ENCODE results near the gene AMBRA1.
"Not testable (repeated sequence)": the region's sequence is repeated elsewhere in the genome, so short reads cannot be mapped to it uniquely, and the experiment has no call there.

The AMBRA1 gene

GRCh38 chr11:46527591-46528130, 66.2 kb downstream of the AMBRA1 start:
- Mint-ChIP-seq H3K4me3 (no peak overlapping the region), H3K9me3 (no peaks in the 10 kb centered on the region), H3K36me3 (ENCODE audit: insufficient read depth) (peaks cover 8% of the 10 kb centered on the region), H3K27ac (no peak overlapping the region), H3K4me1 (ENCODE audit: low read depth in 2 of 2) (peaks cover 24 to 45% of the 10 kb centered on the region in 2 donors), H3K27me3 (no peaks in the 10 kb centered on the region)
- ATAC-seq (replicated peaks): no peak
- no peak for DNase-seq

- DNase-seq (no peak), ATAC-seq (replicated peaks) (no peak)
- H3K9me3 Mint-ChIP-seq: no peaks in the 10 kb centered on the region
- no peak overlapping the region for H3K4me3 Mint-ChIP-seq
- peaks cover 8% of the 10 kb centered on the region for H3K36me3 Mint-ChIP-seq (ENCODE audit: insufficient read depth)
- H3K27me3 Mint-ChIP-seq: no peaks in the 10 kb centered on the region
- H3K4me1 Mint-ChIP-seq (ENCODE audit: low read depth in 2 of 2): peaks cover 27 to 52% of the 10 kb centered on the region in 2 donors
- peak overlapping the region in 1 of 2 donors; percentile 71 for H3K27ac Mint-ChIP-seq
These were observed 67.3 kb downstream of the AMBRA1 start for GRCh38 chr11:46526216-46527215.

GRCh38 chr11:46524201-46524770, 69.5 kb downstream of the AMBRA1 start:
- Mint-ChIP-seq H3K4me3 (no peak overlapping the region), H3K36me3 (ENCODE audit: insufficient read depth) (peaks cover 5% of the 10 kb centered on the region), H3K27ac (peak overlapping the region in 1 of 2 donors; percentile 52), H3K4me1 (ENCODE audit: low read depth in 2 of 2) (peaks cover 25 to 39% of the 10 kb centered on the region in 2 donors), H3K27me3 (no peaks in the 10 kb centered on the region), H3K9me3 (no peaks in the 10 kb centered on the region)
- DNase-seq (no peak), ATAC-seq (replicated peaks) (no peak)

GRCh38 chr11:46523290-46523689, 70.5 kb downstream of the AMBRA1 start:
- H3K4me3 Mint-ChIP-seq: no peak overlapping the region
- no peaks in the 10 kb centered on the region for H3K9me3 Mint-ChIP-seq
- no peak for ATAC-seq (replicated peaks)
- no peaks in the 10 kb centered on the region for H3K27me3 Mint-ChIP-seq
- H3K27ac Mint-ChIP-seq: peak overlapping the region in 1 of 2 donors; percentile 41
- peaks cover 18 to 34% of the 10 kb centered on the region in 2 donors for H3K4me1 Mint-ChIP-seq (ENCODE audit: low read depth in 2 of 2)
- H3K36me3 Mint-ChIP-seq (ENCODE audit: insufficient read depth): peaks cover 10% of the 10 kb centered on the region
- no peak for DNase-seq

- Mint-ChIP-seq H3K9me3 (no peaks in the 10 kb centered on the region), H3K27me3 (no peaks in the 10 kb centered on the region), H3K4me3 (no peak overlapping the region), H3K27ac (peak overlapping the region in 1 of 2 donors; percentile 41), H3K36me3 (ENCODE audit: insufficient read depth) (peaks cover 10% of the 10 kb centered on the region), H3K4me1 (ENCODE audit: low read depth in 2 of 2) (peaks cover 17 to 33% of the 10 kb centered on the region in 2 donors)
- ATAC-seq (replicated peaks) (no peak), DNase-seq (no peak)
These were observed 71.0 kb downstream of the AMBRA1 start for GRCh38 chr11:46522682-46523281.

- ATAC-seq (replicated peaks): no peak
- no peaks in the 10 kb centered on the region for H3K9me3 Mint-ChIP-seq
- H3K4me3 Mint-ChIP-seq: no peak overlapping the region
- no peaks in the 10 kb centered on the region for H3K27me3 Mint-ChIP-seq
- no peak overlapping the region for H3K27ac Mint-ChIP-seq
- H3K36me3 Mint-ChIP-seq (ENCODE audit: insufficient read depth): peaks cover 10% of the 10 kb centered on the region
- peaks cover 15 to 33% of the 10 kb centered on the region in 2 donors for H3K4me1 Mint-ChIP-seq (ENCODE audit: low read depth in 2 of 2)
- DNase-seq: no peak
These were observed 71.7 kb downstream of the AMBRA1 start for GRCh38 chr11:46521961-46522681.

GRCh38 chr11:46520971-46521745, 72.7 kb downstream of the AMBRA1 start:
- Mint-ChIP-seq H3K4me3 (no peak overlapping the region), H3K4me1 (ENCODE audit: low read depth in 2 of 2) (peaks cover 15 to 33% of the 10 kb centered on the region in 2 donors), H3K36me3 (ENCODE audit: insufficient read depth) (peaks cover 10% of the 10 kb centered on the region), H3K9me3 (no peaks in the 10 kb centered on the region), H3K27me3 (no peaks in the 10 kb centered on the region), H3K27ac (no peak overlapping the region)
- ATAC-seq (replicated peaks) (no peak), DNase-seq (no peak)

GRCh38 chr11:46519351-46519750, 74.5 kb downstream of the AMBRA1 start:
- ATAC-seq (replicated peaks): no peak
- H3K27ac Mint-ChIP-seq: no peak overlapping the region
- no peaks in the 10 kb centered on the region for H3K9me3 Mint-ChIP-seq
- no peaks in the 10 kb centered on the region for H3K27me3 Mint-ChIP-seq
- H3K4me1 Mint-ChIP-seq (ENCODE audit: low read depth in 2 of 2): peaks cover 19 to 30% of the 10 kb centered on the region in 2 donors
- peaks cover 10% of the 10 kb centered on the region for H3K36me3 Mint-ChIP-seq (ENCODE audit: insufficient read depth)
- DNase-seq: no peak
- no peak overlapping the region for H3K4me3 Mint-ChIP-seq

- H3K27me3 Mint-ChIP-seq; H3K36me3 Mint-ChIP-seq (ENCODE audit: insufficient read depth); DNase-seq; H3K27ac Mint-ChIP-seq; H3K9me3 Mint-ChIP-seq; H3K4me3 Mint-ChIP-seq; ATAC-seq (replicated peaks): not testable (repeated sequence)
- peaks cover 23 to 32% of the 10 kb centered on the region in 2 donors for H3K4me1 Mint-ChIP-seq (ENCODE audit: low read depth in 2 of 2)
These were observed 74.9 kb downstream of the AMBRA1 start for GRCh38 chr11:46518928-46519327.

- no peak overlapping the region for H3K4me3 Mint-ChIP-seq
- H3K4me1 Mint-ChIP-seq (ENCODE audit: low read depth in 2 of 2): peaks cover 10 to 19% of the 10 kb centered on the region in 2 donors
- H3K9me3 Mint-ChIP-seq: no peaks in the 10 kb centered on the region
- no peak for DNase-seq
- no peaks in the 10 kb centered on the region for H3K27me3 Mint-ChIP-seq
- ATAC-seq (replicated peaks): no peak
- peak overlapping the region in 1 of 2 donors; percentile 19 for H3K27ac Mint-ChIP-seq
- H3K36me3 Mint-ChIP-seq (ENCODE audit: insufficient read depth): peaks cover 10% of the 10 kb centered on the region
These were observed 79.5 kb downstream of the AMBRA1 start for GRCh38 chr11:46514370-46514769.

- no peaks in the 10 kb centered on the region for H3K9me3 Mint-ChIP-seq
- peaks cover 9% of the 10 kb centered on the region for H3K36me3 Mint-ChIP-seq (ENCODE audit: insufficient read depth)
- no peak overlapping the region for H3K4me3 Mint-ChIP-seq
- H3K4me1 Mint-ChIP-seq (ENCODE audit: low read depth in 2 of 2): peaks cover 8 to 19% of the 10 kb centered on the region in 2 donors
- no peaks in the 10 kb centered on the region for H3K27me3 Mint-ChIP-seq
- DNase-seq (no peak), ATAC-seq (replicated peaks) (no peak)
- peak overlapping the region in 1 of 2 donors; percentile 19 for H3K27ac Mint-ChIP-seq
These were observed 79.9 kb downstream of the AMBRA1 start for GRCh38 chr11:46513934-46514342.

GRCh38 chr11:46512261-46512881, 81.5 kb downstream of the AMBRA1 start:
- peaks cover 13% of the 10 kb centered on the region for H3K36me3 Mint-ChIP-seq (ENCODE audit: insufficient read depth)
- DNase-seq (no peak), ATAC-seq (replicated peaks) (no peak)
- H3K4me1 Mint-ChIP-seq (ENCODE audit: low read depth in 2 of 2): peaks cover 8 to 14% of the 10 kb centered on the region in 2 donors
- no peaks in the 10 kb centered on the region for H3K27me3 Mint-ChIP-seq
- H3K4me3 Mint-ChIP-seq: no peak overlapping the region
- no peaks in the 10 kb centered on the region for H3K9me3 Mint-ChIP-seq
- peak overlapping the region in 1 of 2 donors; percentile 68 for H3K27ac Mint-ChIP-seq
